HepG2 (cell line): Measurements from ENCODE around the gene SHISA6. TPM values are rescaled to one million over a fixed set of nuclear protein-coding genes. Genes with fewer than 3 reads are reported as not detected.

Experiments
- ATAC-seq: fragments of 200-7000 bp; cut with Tn5 transposase; 3 replicates; pipeline ENCODE4 v1.9.1; 2020; ENCODE audit warnings: mild to moderate bottlenecking, moderate library complexity
- BruUV-seq: library from RNA; stranded (reverse); fragments of 400-500 nt; replicated peaks from 2 replicates; lab custom pipeline; 2021; lab: Mats Ljungman, UMichigan
- CTCF ChIA-PET: fragments of 300-600 bp; formaldehyde crosslinking; extraction: SDS; loops from one replicate; lab custom pipeline; 2021; ENCODE audit warnings: low total read pairs, inconsistent platforms, low intra/inter-chr PET ratio; lab: Yijun Ruan, JAX
- POLR2A ChIA-PET: fragments of 350-600 bp; sonication (Branson Sonifier 250); formaldehyde crosslinking; loops from one replicate; lab custom pipeline; 2020; ENCODE audit warnings: antibody characterized with exemption, inconsistent platforms; lab: Yijun Ruan, JAX
- DNase-seq: peaks from one replicate; pipeline ENCODE4 v3.0.0-alpha.2; 2015; ENCODE audit warnings: low spot score
- FAIRE-seq: peaks from 3 replicates; lab custom pipeline; 2011; peaks lifted over from hg19 to GRCh38; lab: Jason Lieb, UNC
- H2AFZ ChIP-seq: one replicate; pipeline ENCODE4 v1.6.1; 2011; ENCODE audit warnings: low read length, inconsistent platforms
- H3K27ac ChIP-seq: fragments of 300-600 bp; 3 replicates; pipeline ENCODE4 v1.8.0; 2011; ENCODE audit warnings: mixed run types, mild to moderate bottlenecking, mixed read lengths, low read length, inconsistent platforms; ENCODE audit not compliant: insufficient read depth; ENCODE audit errors: extremely low read length
- H3K27me3 ChIP-seq, 2 experiments: fragments of 200-600 bp in 1 of 2; 2 replicates in 1 of 2; 3 replicates in 1 of 2; pipeline versions ENCODE4 v1.6.0 to v1.8.0; 2011; ENCODE audit warnings: low read length in 2 of 2, mild to moderate bottlenecking in 2 of 2, moderate library complexity in 2 of 2, inconsistent platforms in 1 of 2; ENCODE audit not compliant: insufficient read depth in 2 of 2, control insufficient read depth in 1 of 2
- H3K36me3 ChIP-seq, 2 experiments: fragments of 200-600 bp in 1 of 2; replicated peaks in 1 of 2; 2 replicates in 1 of 2; 3 replicates in 1 of 2; pipeline versions ENCODE4 v1.5.1 to v1.8.0; 2011; ENCODE audit warnings: low read length in 2 of 2, inconsistent platforms in 1 of 2; ENCODE audit not compliant: insufficient read depth in 2 of 2, control insufficient read depth in 1 of 2
- H3K4me1 ChIP-seq: 2 replicates; pipeline ENCODE4 v1.5.1; 2012; ENCODE audit warnings: low read length, inconsistent platforms; ENCODE audit not compliant: insufficient read depth
- H3K4me2 ChIP-seq: 2 replicates; pipeline ENCODE4 v1.6.0; 2011; ENCODE audit warnings: low read depth, low read length, inconsistent platforms
- H3K4me3 ChIP-seq, 3 experiments: fragments of 200-600 bp in 1 of 3; sonication (generic), shearing (Covaris generic) in 1 of 3; replicated peaks in 1 of 3; 2 replicates each; pipeline ENCODE4 v1.5.1; 2011 to 2016; ENCODE audit warnings: low read length in 3 of 3, inconsistent platforms in 2 of 3, low read depth in 2 of 3, mild to moderate bottlenecking in 2 of 3, control low read depth in 1 of 3, mixed read lengths in 1 of 3; ENCODE audit not compliant: insufficient read depth in 1 of 3
- H3K79me2 ChIP-seq: one replicate; pipeline ENCODE4 v1.6.1; 2011; ENCODE audit warnings: low read length, inconsistent platforms; ENCODE audit not compliant: insufficient read depth
- H3K9ac ChIP-seq: 2 replicates; pipeline ENCODE4 v1.6.0; 2011; ENCODE audit warnings: mild to moderate bottlenecking, low read depth, low read length, inconsistent platforms; ENCODE audit not compliant: insufficient read depth
- H3K9me3 ChIP-seq: 2 replicates; pipeline ENCODE4 v1.5.1; 2012; ENCODE audit warnings: mild to moderate bottlenecking, low read length
- H4K20me1 ChIP-seq: 2 replicates; pipeline ENCODE4 v1.6.0; 2011; ENCODE audit warnings: inconsistent platforms, mild to moderate bottlenecking, low read length, moderate library complexity; ENCODE audit not compliant: insufficient read depth
- DDIT3 ChIP-seq: sonication (generic); formaldehyde crosslinking; IDR thresholded peaks from 2 replicates; pipeline ENCODE4 v1.4.0; 2020; ENCODE audit warnings: mild to moderate bottlenecking, missing genetic modification reagents
- HNF1A ChIP-seq, 2 experiments: sonication (generic) in 1 of 2; formaldehyde crosslinking in 1 of 2; IDR thresholded peaks; 2 replicates each; pipeline versions ENCODE4 v1.4.0 to v1.6.1; 2016 to 2020; ENCODE audit warnings: borderline replicate concordance in 1 of 2, low read depth in 1 of 2, mild to moderate bottlenecking in 1 of 2, missing genetic modification reagents in 1 of 2
- KMT2B ChIP-seq: IDR thresholded peaks from 2 replicates; pipeline ENCODE4 v1.6.1; 2016; ENCODE audit warnings: missing genetic modification reagents, missing compliant biosample characterization
- MAX ChIP-seq: IDR thresholded peaks from 2 replicates; pipeline ENCODE4 v1.6.1; 2012; ENCODE audit warnings: inconsistent platforms
- MTF2 ChIP-seq: sonication (generic); formaldehyde crosslinking; IDR thresholded peaks from 2 replicates; pipeline ENCODE4 v1.5.0; 2020; ENCODE audit warnings: missing genetic modification reagents, borderline replicate concordance
- NFKBIZ ChIP-seq: IDR thresholded peaks from 2 replicates; pipeline ENCODE4 v1.6.1; 2018; ENCODE audit warnings: missing genetic modification reagents, missing compliant biosample characterization
- SNRNP70 ChIP-seq: fragments of 200-400 bp; formaldehyde crosslinking; IDR thresholded peaks from 2 replicates; pipeline ENCODE4 v1.6.1; 2017; ENCODE audit warnings: mild to moderate bottlenecking, low read depth, low read length, moderate library complexity
- SUZ12 ChIP-seq: fragments of 150-350 bp; IDR thresholded peaks from 2 replicates; pipeline ENCODE4 v1.6.1; 2014; ENCODE audit warnings: low read depth, low read length
- TOPORS ChIP-seq: sonication (generic); formaldehyde crosslinking; IDR thresholded peaks from 2 replicates; pipeline ENCODE4 v1.8.0; 2023; ENCODE audit warnings: mild to moderate bottlenecking, missing genetic modification reagents
- ZNF10 ChIP-seq: sonication (generic); formaldehyde crosslinking; IDR thresholded peaks from 2 replicates; pipeline ENCODE4 v1.4.0; 2020; ENCODE audit warnings: mild to moderate bottlenecking, low read depth, missing genetic modification reagents, borderline replicate concordance
- ZNF572 ChIP-seq: sonication (generic); formaldehyde crosslinking; IDR thresholded peaks from 2 replicates; pipeline ENCODE4 v1.5.1; 2020; ENCODE audit warnings: mild to moderate bottlenecking, missing genetic modification reagents
- ZNF749 ChIP-seq: sonication (generic); formaldehyde crosslinking; IDR thresholded peaks from 2 replicates; pipeline ENCODE4 v1.8.0; 2022; ENCODE audit warnings: mild to moderate bottlenecking, missing genetic modification reagents, moderate library complexity, borderline replicate concordance
- WGBS: methylation state at CpG from one replicate; pipeline ENCODE4 v1.1.6; 2017; ENCODE audit warnings: low lambda C conversion rate; 5-methylcytosine and 5-hydroxymethylcytosine counted together
- in situ Hi-C: cut with HindIII; loops from 2 replicates; pipeline ENCODE4 v1.10.0; 2017; ENCODE audit warnings: low pct_unique_long_range_greater_than_20kb; ENCODE audit not compliant: extremely low pct_ligation_motif_present
- intact Hi-C: fragments of 100-400 bp; cut with micrococcal nuclease; formaldehyde crosslinking; loops from one replicate; pipeline ENCODE4 v1.10.0; 2022; ENCODE audit not compliant: unreplicated experiment
- polyA plus RNA-seq, 8 experiments: library from polyadenylated mRNA; depleted of rRNA in 3 of 8; stranded (reverse) in 7 of 8; unstranded in 1 of 8; fragments of >200 nt; fragmentation: Illumina TruSeq in 4 of 8; extraction: Trizol in 4 of 8; gene quantifications; 2 replicates each; pipeline versions ENCODE4 v1.2.1 to v1.2.3, GENCODE V29; 2011 to 2016; ENCODE audit warnings: low read depth in 4 of 8, missing spikeins in 1 of 8, mixed read lengths in 1 of 8; ENCODE audit not compliant: insufficient read depth in 1 of 8
- total RNA-seq, 5 experiments: library from RNA; depleted of rRNA; stranded (reverse); fragments of >200 nt; fragmentation: Illumina TruSeq; extraction: Trizol; gene quantifications; 2 replicates each; pipeline ENCODE4 v1.2.3, GENCODE V29; 2016; ENCODE audit warnings: low read depth in 1 of 5

Gene SHISA6
- total and polyA plus RNA-seq, 2 of the 13 experiments (the other 11 are each of a cell fraction or from before 2014, with no cell fraction given) = not detected

- TF ChIP-seq ZNF572 (CRISPR knock-in tag) = no peak
- TF ChIP-seq TOPORS (CRISPR knock-in tag) = no peak
- TF ChIP-seq NFKBIZ (CRISPR knock-in tag) = no peak
- no peak for TF ChIP-seq SNRNP70
- no peak for ATAC-seq
- Histone ChIP-seq H3K27ac (no peak overlapping the region), H3K4me1 (no peaks in the 10 kb centered on the region), H2AFZ (no peak overlapping the region), H3K4me2 (no peak overlapping the region), H3K27me3 (peaks cover 0 to 3% of the 10 kb centered on the region in 2 experiments; a peak in 2 of 5 replicates), H3K4me3 (no peak overlapping the region), H3K9ac (no peak overlapping the region), H3K9me3 (no peaks in the 10 kb centered on the region), H3K36me3 (no peaks in the 10 kb centered on the region), H3K79me2 (no peaks in the 10 kb centered on the region), H4K20me1 (no peaks in the 10 kb centered on the region)
- no peak for DNase-seq
- FAIRE-seq = no peak
- WGBS = 31% methylated on average over 15 of the region's 15 CpGs
- POLR2A ChIA-PET = no interaction called here
- intact Hi-C loops = no loop called here
- CTCF ChIA-PET = no interaction called here
- no TSS peak for BruUV-seq
- in situ Hi-C loops = no loop called here
Observed at GRCh38 chr17:11331547-11332513, 90.8 kb downstream of the SHISA6 start.

- no TSS peak for BruUV-seq
- Histone ChIP-seq H3K27me3 (peaks cover 0 to 3% of the 10 kb centered on the region in 2 experiments; a peak in 2 of 5 replicates), H3K9ac (no peak overlapping the region), H3K36me3 (no peaks in the 10 kb centered on the region), H2AFZ (no peak overlapping the region), H3K27ac (no peak overlapping the region), H3K4me3 (no peak overlapping the region), H3K79me2 (no peaks in the 10 kb centered on the region), H3K9me3 (no peaks in the 10 kb centered on the region), H3K4me2 (no peak overlapping the region), H4K20me1 (no peaks in the 10 kb centered on the region), H3K4me1 (no peaks in the 10 kb centered on the region)
- FAIRE-seq (no peak), ATAC-seq (no peak), DNase-seq (no peak)
- in situ Hi-C loops (no loop called here), intact Hi-C loops (no loop called here)
- ChIA-PET POLR2A (no interaction called here), CTCF (no interaction called here)
- WGBS = 15% methylated on average over 4 of the region's 7 CpGs
- TF ChIP-seq HNF1A (IDR thresholded peaks at IDR 0.05; ENCODE audit: low read depth) (no peak), HNF1A (CRISPR knock-in tag; IDR thresholded peaks at IDR 0.05; ENCODE audit: borderline replicate concordance) (no peak), DDIT3 (CRISPR knock-in tag) (no peak), SUZ12 (no peak), ZNF10 (CRISPR knock-in tag) (no peak), MAX (no peak), MTF2 (no peak), ZNF749 (CRISPR knock-in tag) (no peak), KMT2B (CRISPR knock-in tag) (no peak)
Observed at GRCh38 chr17:11332706-11333105, 91.7 kb downstream of the SHISA6 start.
